ENCODE results near the gene DPF3.

The DPF3 gene

DNA sequence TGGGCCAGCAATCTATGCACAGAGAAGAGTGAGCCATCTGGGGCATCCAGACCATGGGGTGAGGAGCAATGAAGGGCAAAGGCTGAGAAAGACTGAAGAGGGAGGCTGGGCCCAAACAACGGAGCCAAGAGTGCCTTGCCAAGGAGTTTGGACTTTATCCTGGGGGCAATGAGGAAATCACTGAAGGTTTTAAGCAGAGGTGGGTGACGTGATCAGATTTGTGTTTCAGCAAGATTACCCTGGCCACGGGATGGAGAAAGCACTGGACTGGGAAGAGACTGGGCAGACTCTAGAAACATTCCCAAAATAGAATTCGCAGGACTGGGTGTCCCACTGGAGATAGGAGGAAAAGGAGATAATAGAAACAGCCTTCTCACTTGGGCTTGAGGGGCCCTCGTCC is 65.3 kb downstream of the DPF3 start:
- TF ChIP-seq, protein P1, sequence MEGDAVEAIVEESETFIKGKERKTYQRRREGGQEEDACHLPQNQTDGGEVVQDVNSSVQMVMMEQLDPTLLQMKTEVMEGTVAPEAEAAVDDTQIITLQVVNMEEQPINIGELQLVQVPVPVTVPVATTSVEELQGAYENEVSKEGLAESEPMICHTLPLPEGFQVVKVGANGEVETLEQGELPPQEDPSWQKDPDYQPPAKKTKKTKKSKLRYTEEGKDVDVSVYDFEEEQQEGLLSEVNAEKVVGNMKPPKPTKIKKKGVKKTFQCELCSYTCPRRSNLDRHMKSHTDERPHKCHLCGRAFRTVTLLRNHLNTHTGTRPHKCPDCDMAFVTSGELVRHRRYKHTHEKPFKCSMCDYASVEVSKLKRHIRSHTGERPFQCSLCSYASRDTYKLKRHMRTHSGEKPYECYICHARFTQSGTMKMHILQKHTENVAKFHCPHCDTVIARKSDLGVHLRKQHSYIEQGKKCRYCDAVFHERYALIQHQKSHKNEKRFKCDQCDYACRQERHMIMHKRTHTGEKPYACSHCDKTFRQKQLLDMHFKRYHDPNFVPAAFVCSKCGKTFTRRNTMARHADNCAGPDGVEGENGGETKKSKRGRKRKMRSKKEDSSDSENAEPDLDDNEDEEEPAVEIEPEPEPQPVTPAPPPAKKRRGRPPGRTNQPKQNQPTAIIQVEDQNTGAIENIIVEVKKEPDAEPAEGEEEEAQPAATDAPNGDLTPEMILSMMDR (IDR thresholded peaks at IDR 0.05; ENCODE audit: control insufficient read depth, insufficient read depth, low read depth, low read length, missing control alignments), result no peak
- H3K4me3 ChIP-seq (ENCODE audit: control insufficient read depth, low read depth, low read length), result no peak overlapping the region
- DNase-seq (ENCODE audit: low read depth), result no peak

DNA sequence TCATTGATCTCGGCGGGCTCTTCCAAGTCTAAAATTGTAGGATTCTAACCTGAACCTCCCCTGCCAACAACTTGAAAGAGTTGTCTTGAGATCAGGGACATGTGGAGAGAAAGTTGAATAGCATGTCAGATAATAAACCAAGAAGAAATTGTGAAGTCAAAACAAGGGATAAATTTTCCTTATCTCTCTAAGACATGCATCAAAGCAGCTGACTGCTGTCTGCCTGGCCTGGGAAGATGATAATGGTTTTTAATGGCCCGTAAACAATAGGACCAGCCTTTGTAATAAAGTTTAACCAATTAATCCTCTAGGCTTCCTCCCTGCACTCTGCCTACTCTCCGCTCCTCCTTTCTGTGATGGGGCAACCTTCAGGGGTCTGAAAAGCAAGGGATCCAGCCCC is 67.9 kb downstream of the DPF3 start:
- TF ChIP-seq, protein P1 (IDR thresholded peaks at IDR 0.05; ENCODE audit: control insufficient read depth, insufficient read depth, low read depth, low read length, missing control alignments), result no peak
- no peak overlapping the region for H3K4me3 ChIP-seq (ENCODE audit: control insufficient read depth, low read depth, low read length)
- no peak for DNase-seq (ENCODE audit: low read depth)

GRCh38 chr14:72825486-72825885 is 68.4 kb downstream of the DPF3 start:
- TF ChIP-seq, protein P1 (IDR thresholded peaks at IDR 0.05; ENCODE audit: control insufficient read depth, insufficient read depth, low read depth, low read length, missing control alignments), result no peak
- H3K4me3 ChIP-seq (ENCODE audit: control insufficient read depth, low read depth, low read length), result no peak overlapping the region
- no peak for DNase-seq (ENCODE audit: low read depth)

DNA sequence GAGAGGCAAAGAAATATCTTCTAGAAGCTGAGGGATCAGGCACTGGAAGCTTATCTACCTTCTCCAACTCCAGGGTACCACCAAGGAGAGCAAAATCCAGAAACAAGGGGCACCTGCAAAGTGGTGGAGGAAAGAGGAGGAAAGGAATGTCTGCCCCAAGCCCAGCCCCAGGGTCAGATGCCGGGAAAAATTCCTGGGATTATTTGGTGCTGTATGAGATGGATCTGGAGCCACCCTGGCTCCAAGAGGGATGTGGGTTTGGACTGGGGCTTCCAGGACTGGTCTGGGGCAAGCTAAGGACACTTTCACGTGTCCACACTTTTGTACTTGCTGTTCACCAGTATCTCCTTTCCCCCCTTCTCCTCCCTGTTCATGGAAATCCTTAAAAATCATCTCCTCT is 69.8 kb downstream of the DPF3 start:
- TF ChIP-seq, protein P1 (IDR thresholded peaks at IDR 0.05; ENCODE audit: control insufficient read depth, insufficient read depth, low read depth, low read length, missing control alignments), result no peak
- no peak overlapping the region for H3K4me3 ChIP-seq (ENCODE audit: control insufficient read depth, low read depth, low read length)
- no peak for DNase-seq (ENCODE audit: low read depth)

- TF ChIP-seq, protein P1 (IDR thresholded peaks at IDR 0.05; ENCODE audit: control insufficient read depth, insufficient read depth, low read depth, low read length, missing control alignments), result no peak
- no peak for DNase-seq (ENCODE audit: low read depth)
- H3K4me3 ChIP-seq (ENCODE audit: control insufficient read depth, low read depth, low read length), result no peak overlapping the region
Measured at GRCh38 chr14:72822946-72823611, 70.8 kb downstream of the DPF3 start.

GRCh38 chr14:72818998-72819397 is 74.9 kb downstream of the DPF3 start:
- H3K4me3 ChIP-seq (ENCODE audit: control insufficient read depth, low read depth, low read length), result no peak overlapping the region
- no peak for DNase-seq (ENCODE audit: low read depth)
- TF ChIP-seq, protein P1 (IDR thresholded peaks at IDR 0.05; ENCODE audit: control insufficient read depth, insufficient read depth, low read depth, low read length, missing control alignments), result no peak

Measured in AG09309 (cell line).